CD14-positive monocyte (primary cell): ENCODE results near the gene SCUBE3. TPM values are rescaled to one million over a fixed set of nuclear protein-coding genes. Genes with fewer than 3 reads are reported as not detected.

Experiments used
- DNase-seq, 3 donors: peaks; one replicate each; pipeline ENCODE4 v3.0.0-alpha.2; 2011 to 2022
- H2AFZ ChIP-seq: 2 replicates; pipeline ENCODE4 v1.6.0; 2012; ENCODE audit warnings: mild to moderate bottlenecking, low read depth, low read length, inconsistent platforms; ENCODE audit not compliant: insufficient read depth, poor library complexity, severe bottlenecking
- H3K27ac ChIP-seq, 2 donors: 1 replicate in 1 of 2; 2 replicates in 1 of 2; pipeline ENCODE4 v1.5.1; 2012 to 2013; ENCODE audit warnings: low read length in 2 of 2, control low read depth in 1 of 2, inconsistent platforms in 1 of 2, low read depth in 1 of 2, mild to moderate bottlenecking in 1 of 2
- H3K27me3 ChIP-seq, 2 donors: one replicate each; pipeline versions ENCODE4 v1.6.0 to v1.6.1; 2011 to 2013; ENCODE audit warnings: low read length in 2 of 2; ENCODE audit not compliant: control insufficient read depth in 2 of 2, insufficient read depth in 2 of 2
- H3K36me3 ChIP-seq, 2 donors: replicated peaks in 1 of 2; 1 replicate in 1 of 2; 2 replicates in 1 of 2; pipeline versions ENCODE4 v1.5.1 to v1.6.1; 2012 to 2013; ENCODE audit warnings: low read length in 2 of 2, control low read depth in 1 of 2, inconsistent platforms in 1 of 2, mild to moderate bottlenecking in 1 of 2; ENCODE audit not compliant: insufficient read depth in 2 of 2, control insufficient read depth in 1 of 2
- H3K4me1 ChIP-seq, 2 donors: 1 replicate in 1 of 2; 2 replicates in 1 of 2; pipeline versions ENCODE4 v1.5.1 to v1.6.1; 2012 to 2013; ENCODE audit warnings: low read length in 2 of 2, control low read depth in 1 of 2, inconsistent platforms in 1 of 2, mild to moderate bottlenecking in 1 of 2, moderate library complexity in 1 of 2; ENCODE audit not compliant: insufficient read depth in 2 of 2, control insufficient read depth in 1 of 2
- H3K4me2 ChIP-seq: replicated peaks from 2 replicates; pipeline ENCODE3; 2012; ENCODE audit warnings: low read length, moderate library complexity, mild to moderate bottlenecking; ENCODE audit not compliant: poor library complexity, severe bottlenecking; ENCODE audit errors: extremely low read depth
- H3K4me3 ChIP-seq, 3 experiments: fragments of 200-600 bp in 1 of 3; sonication (generic) in 1 of 3; replicated peaks in 1 of 3; 1 replicate in 2 of 3; 2 replicates in 1 of 3; pipeline ENCODE4 v1.5.1; 2011 to 2013; ENCODE audit warnings: low read length in 3 of 3, mild to moderate bottlenecking in 3 of 3, control low read depth in 2 of 3, low read depth in 2 of 3, inconsistent platforms in 1 of 3, moderate library complexity in 1 of 3
- H3K79me2 ChIP-seq: 2 replicates; pipeline ENCODE4 v1.6.0; 2012; ENCODE audit warnings: mild to moderate bottlenecking, control low read depth, inconsistent platforms, low read length, moderate library complexity; ENCODE audit not compliant: insufficient read depth
- H3K9ac ChIP-seq: 2 replicates; pipeline ENCODE4 v1.6.0; 2017; ENCODE audit warnings: low read length, mild to moderate bottlenecking; ENCODE audit not compliant: insufficient read depth, poor library complexity, severe bottlenecking
- H3K9me3 ChIP-seq, 2 donors: replicated peaks in 1 of 2; 1 replicate in 1 of 2; 2 replicates in 1 of 2; pipeline versions ENCODE4 v1.5.1 to v1.6.1; 2012 to 2013; ENCODE audit warnings: low read length in 2 of 2, control low read depth in 1 of 2; ENCODE audit not compliant: control insufficient read depth in 1 of 2, insufficient read depth in 1 of 2
- H4K20me1 ChIP-seq: 2 replicates; pipeline ENCODE4 v1.6.0; 2012; ENCODE audit warnings: mild to moderate bottlenecking, low read length, control low read depth, moderate library complexity; ENCODE audit not compliant: insufficient read depth
- H3K27ac Mint-ChIP-seq, 7 donors: one replicate each; pipeline ENCODE4 v1.8.0; 2020; ENCODE audit warnings: mild to moderate bottlenecking in 7 of 7, mixed read lengths in 7 of 7, moderate library complexity in 6 of 7, inconsistent platforms in 2 of 7
- H3K27me3 Mint-ChIP-seq, 3 donors: one replicate each; pipeline ENCODE4 v1.8.0; 2021 to 2022; ENCODE audit warnings: low read depth in 3 of 3, mild to moderate bottlenecking in 3 of 3, mixed read lengths in 3 of 3, moderate library complexity in 3 of 3, inconsistent platforms in 1 of 3
- H3K36me3 Mint-ChIP-seq, 2 donors: one replicate each; pipeline ENCODE4 v1.8.0; 2020; ENCODE audit warnings: mixed read lengths in 2 of 2, inconsistent platforms in 1 of 2, mild to moderate bottlenecking in 1 of 2
- H3K4me1 Mint-ChIP-seq: one replicate; pipeline ENCODE4 v1.8.0; 2020; ENCODE audit warnings: mild to moderate bottlenecking, mixed read lengths
- H3K4me3 Mint-ChIP-seq, 2 donors: one replicate each; pipeline ENCODE4 v1.8.0; 2020; ENCODE audit warnings: mild to moderate bottlenecking in 2 of 2, mixed read lengths in 2 of 2, moderate library complexity in 1 of 2
- H3K9me3 Mint-ChIP-seq, 7 donors: one replicate each; pipeline ENCODE4 v1.8.0; 2020 to 2022; ENCODE audit warnings: mixed read lengths in 7 of 7, mild to moderate bottlenecking in 6 of 7, moderate library complexity in 6 of 7, inconsistent platforms in 2 of 7
- CTCF ChIP-seq: fragments of 200-600 bp; IDR thresholded peaks from one replicate; pipeline ENCODE4 v1.8.0; 2022; ENCODE audit warnings: antibody characterized with exemption, mild to moderate bottlenecking
- WGBS: methylation state at CpG from one replicate; pipeline ENCODE4 v1.1.5; 2013; ENCODE audit warnings: missing lambda C conversion rate; ENCODE audit not compliant: insufficient coverage; 5-methylcytosine and 5-hydroxymethylcytosine counted together
- intact Hi-C, 2 donors: fragments of 100-400 bp; cut with micrococcal nuclease; formaldehyde crosslinking; loops; one replicate each; pipeline versions ENCODE4 v1.15.0 to v1.15.1; 2023
- polyA plus RNA-seq, 3 donors: library from polyadenylated mRNA; depleted of rRNA in 1 of 3; unstranded in 2 of 3; stranded (reverse) in 1 of 3; fragments of 300-500 nt in 2 of 3; fragments of >200 nt in 1 of 3; fragmentation: Illumina TruSeq in 2 of 3; gene quantifications; 1 replicate in 2 of 3; 2 replicates in 1 of 3; pipeline ENCODE4 v1.2.3, GENCODE V29; 2012 to 2021

SCUBE3 gene
- polyA plus RNA-seq, 3 donors = not detected

- intact Hi-C loops = no loop called here
- WGBS = no CpG with 5 or more reads among the region's 2 CpGs
- peak overlapping the region in 2 of 7 donors; percentile 25 to 56 for H3K27ac Mint-ChIP-seq
- Histone ChIP-seq H3K4me3 (no peak overlapping the region), H3K27me3 (no peaks in the 10 kb centered on the region), H3K36me3 (peaks cover 0 to 3% of the 10 kb centered on the region in 2 donors), H3K9me3 (no peaks in the 10 kb centered on the region), H3K9ac (no peak overlapping the region), H4K20me1 (no peaks in the 10 kb centered on the region), H3K79me2 (peaks cover 19% of the 10 kb centered on the region), H2AFZ (no peak overlapping the region), H3K4me1 (peaks cover 7 to 8% of the 10 kb centered on the region in 2 donors), H3K4me2 (no peak overlapping the region), H3K27ac (no peak overlapping the region)
- H3K36me3 Mint-ChIP-seq = peaks cover 10 to 12% of the 10 kb centered on the region in 2 donors
- H3K4me1 Mint-ChIP-seq = peaks cover 14% of the 10 kb centered on the region
- H3K4me3 Mint-ChIP-seq = no peak overlapping the region
- DNase-seq = no peak
- H3K27me3 Mint-ChIP-seq = no peaks in the 10 kb centered on the region
- no peak for TF ChIP-seq CTCF
- no peaks in the 10 kb centered on the region for H3K9me3 Mint-ChIP-seq
Observed at GRCh38 chr6:35267897-35268296, 54.1 kb downstream of the SCUBE3 start.

GRCh38 chr6:35272005-35272404, 58.2 kb downstream of the SCUBE3 start:
- H3K9me3 ChIP-seq = no peaks in the 10 kb centered on the region
- no peak overlapping the region for H3K9ac ChIP-seq
- H2AFZ ChIP-seq = no peak overlapping the region
- H3K27ac ChIP-seq = no peak overlapping the region
- 100% methylated on average over 1 of the region's 2 CpGs for WGBS
- H3K4me2 ChIP-seq = no peak overlapping the region
- H3K4me3 ChIP-seq = no peak overlapping the region
- Mint-ChIP-seq H3K4me1 (peaks cover 12% of the 10 kb centered on the region), H3K4me3 (no peak overlapping the region), H3K27ac (peak overlapping the region in 1 of 7 donors; percentile 45), H3K27me3 (no peaks in the 10 kb centered on the region), H3K9me3 (peaks cover 0 to 3% (median 0%) of the 10 kb centered on the region in 7 donors), H3K36me3 (peaks cover 10 to 12% of the 10 kb centered on the region in 2 donors)
- no peaks in the 10 kb centered on the region for H3K27me3 ChIP-seq
- H4K20me1 ChIP-seq = peaks cover 12% of the 10 kb centered on the region
- H3K36me3 ChIP-seq = peaks cover 3 to 4% of the 10 kb centered on the region in 2 donors
- no peaks in the 10 kb centered on the region for H3K4me1 ChIP-seq
- DNase-seq = no peak
- TF ChIP-seq CTCF = no peak
- intact Hi-C loops = no loop called here
- H3K79me2 ChIP-seq = no peaks in the 10 kb centered on the region
